NB4 (cell line): ENCODE measurements around the gene CPXM2.

Experiments used
- MAX ChIP-seq: IDR thresholded peaks from 2 replicates; pipeline ENCODE4 v1.6.1; 2011; ENCODE audit warnings: low read depth, low read length
- POLR2A ChIP-seq: IDR thresholded peaks from 2 replicates; pipeline ENCODE4 v1.6.1; 2011; ENCODE audit warnings: mild to moderate bottlenecking; ENCODE audit not compliant: insufficient read length; ENCODE audit errors: extremely low read depth
- TF ChIP-seq, protein P1 (sequence below): IDR thresholded peaks from one replicate; pipeline ENCODE4 v1.5.1; 2012; ENCODE audit warnings: low read depth, low read length

DNA sequence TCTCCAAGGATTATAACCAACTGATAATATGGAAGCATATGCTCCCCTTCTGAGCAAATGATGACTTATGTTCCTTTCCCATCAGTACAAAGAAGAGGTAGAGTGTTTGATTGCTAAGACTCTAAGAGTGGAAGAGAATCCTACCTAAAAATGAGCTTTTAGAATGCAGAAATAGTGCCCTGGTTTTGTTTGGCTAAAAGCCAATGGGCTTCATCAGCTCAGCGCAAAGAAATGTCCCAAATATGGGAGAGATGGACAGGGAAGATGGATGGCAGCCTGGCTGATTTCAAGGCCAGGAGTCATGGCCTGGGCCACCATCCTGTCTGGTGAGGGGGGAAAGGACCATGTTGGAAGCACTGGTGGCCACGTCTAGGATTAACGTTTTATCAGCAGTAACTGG, 165.2 kb downstream of the CPXM2 start:
- TF ChIP-seq POLR2A (no peak), MAX (no peak)
- TF ChIP-seq, protein P1, sequence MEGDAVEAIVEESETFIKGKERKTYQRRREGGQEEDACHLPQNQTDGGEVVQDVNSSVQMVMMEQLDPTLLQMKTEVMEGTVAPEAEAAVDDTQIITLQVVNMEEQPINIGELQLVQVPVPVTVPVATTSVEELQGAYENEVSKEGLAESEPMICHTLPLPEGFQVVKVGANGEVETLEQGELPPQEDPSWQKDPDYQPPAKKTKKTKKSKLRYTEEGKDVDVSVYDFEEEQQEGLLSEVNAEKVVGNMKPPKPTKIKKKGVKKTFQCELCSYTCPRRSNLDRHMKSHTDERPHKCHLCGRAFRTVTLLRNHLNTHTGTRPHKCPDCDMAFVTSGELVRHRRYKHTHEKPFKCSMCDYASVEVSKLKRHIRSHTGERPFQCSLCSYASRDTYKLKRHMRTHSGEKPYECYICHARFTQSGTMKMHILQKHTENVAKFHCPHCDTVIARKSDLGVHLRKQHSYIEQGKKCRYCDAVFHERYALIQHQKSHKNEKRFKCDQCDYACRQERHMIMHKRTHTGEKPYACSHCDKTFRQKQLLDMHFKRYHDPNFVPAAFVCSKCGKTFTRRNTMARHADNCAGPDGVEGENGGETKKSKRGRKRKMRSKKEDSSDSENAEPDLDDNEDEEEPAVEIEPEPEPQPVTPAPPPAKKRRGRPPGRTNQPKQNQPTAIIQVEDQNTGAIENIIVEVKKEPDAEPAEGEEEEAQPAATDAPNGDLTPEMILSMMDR, result no peak
